ENCODE results near the gene CHDH.

CHDH gene

GRCh38 chr3:53846134-53846850 lies at the start of gene CHDH, which contains the start of gene IL17RB:
CHDH (minus strand) TSS chr3:53846419; CDS start chr3:53824008, 22,411 bp downstream.
IL17RB (plus strand) TSS chr3:53846568; CDS start chr3:53846589, 21 bp downstream.
- no peak for DNase-seq (ENCODE audit: low read depth in 1 of 2, low spot score in 1 of 2)

- no peak for DNase-seq (ENCODE audit: low read depth in 1 of 2, low spot score in 1 of 2)
Measured at GRCh38 chr3:53892286-53892637, 46.0 kb upstream of the CHDH start.

- DNase-seq (ENCODE audit: low read depth in 1 of 2, low spot score in 1 of 2): peak; percentile 86 to 97
Measured at GRCh38 chr3:53891497-53892285, 45.5 kb upstream of the CHDH start, which contains the start of gene SELENOK. SELENOK (minus strand) TSS chr3:53891859.

DNA sequence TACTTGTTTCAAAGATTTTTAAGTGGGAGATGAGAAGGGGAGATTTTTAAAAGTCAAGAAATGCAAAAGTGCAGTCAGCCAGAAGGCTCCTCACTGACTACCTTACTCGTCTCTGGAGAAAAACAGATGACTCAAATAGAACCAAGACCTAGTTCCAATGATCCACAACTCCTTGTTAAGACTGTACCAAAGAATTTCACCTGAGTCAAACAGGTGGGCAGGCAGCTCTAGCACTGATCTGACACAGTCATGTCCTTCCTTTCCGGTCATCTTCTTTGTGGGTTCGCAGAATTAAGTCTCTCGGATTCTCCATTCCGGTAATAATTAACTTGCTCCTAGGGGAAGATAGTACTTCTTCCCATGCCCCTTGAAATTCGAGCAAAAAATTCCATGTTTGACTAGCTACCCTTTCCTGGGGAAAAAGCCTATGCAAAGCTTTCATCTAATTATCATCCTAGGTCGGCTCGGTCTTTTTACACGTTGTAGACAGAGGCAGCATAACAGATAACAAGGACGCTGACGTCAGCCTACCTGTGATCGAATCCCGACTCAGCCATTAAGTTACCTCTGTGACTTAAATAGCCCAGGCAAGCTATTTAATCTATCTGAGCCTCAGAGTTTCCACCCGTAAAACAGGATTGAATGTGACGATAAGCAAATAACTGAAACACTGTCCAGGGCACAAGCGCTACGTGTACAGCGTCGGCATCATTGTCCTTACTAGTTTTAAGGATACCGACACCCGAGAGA lies 44.7 kb upstream of the CHDH start:
- DNase-seq (ENCODE audit: low read depth in 1 of 2, low spot score in 1 of 2): peak in 1 of 2 donors; percentile 41

- no peak for DNase-seq (ENCODE audit: low read depth in 1 of 2, low spot score in 1 of 2)
Measured at GRCh38 chr3:53888232-53888631, 42.0 kb upstream of the CHDH start.

GRCh38 chr3:53887446-53887845 lies 41.2 kb upstream of the CHDH start:
- DNase-seq (ENCODE audit: low read depth in 1 of 2, low spot score in 1 of 2): no peak

DNA sequence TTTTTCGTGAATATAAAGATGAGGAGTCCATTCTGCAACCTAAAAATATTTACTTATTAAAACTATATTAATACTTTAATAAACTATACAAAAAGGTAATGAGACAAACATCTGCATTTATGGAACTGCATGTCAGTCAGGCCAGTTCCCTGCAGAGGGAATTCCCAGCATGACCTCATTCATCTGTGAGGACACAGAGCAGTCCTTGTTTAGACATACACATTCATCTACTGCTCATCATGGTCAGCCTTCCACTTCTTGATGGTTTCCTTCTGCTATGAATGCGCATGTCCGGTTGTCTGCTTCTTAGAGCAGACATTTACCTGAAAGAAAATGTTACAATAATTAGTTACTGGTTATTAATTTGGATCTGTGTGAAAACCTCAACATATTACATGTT lies 39.0 kb upstream of the CHDH start:
- DNase-seq (ENCODE audit: low read depth in 1 of 2, low spot score in 1 of 2): no peak

DNA sequence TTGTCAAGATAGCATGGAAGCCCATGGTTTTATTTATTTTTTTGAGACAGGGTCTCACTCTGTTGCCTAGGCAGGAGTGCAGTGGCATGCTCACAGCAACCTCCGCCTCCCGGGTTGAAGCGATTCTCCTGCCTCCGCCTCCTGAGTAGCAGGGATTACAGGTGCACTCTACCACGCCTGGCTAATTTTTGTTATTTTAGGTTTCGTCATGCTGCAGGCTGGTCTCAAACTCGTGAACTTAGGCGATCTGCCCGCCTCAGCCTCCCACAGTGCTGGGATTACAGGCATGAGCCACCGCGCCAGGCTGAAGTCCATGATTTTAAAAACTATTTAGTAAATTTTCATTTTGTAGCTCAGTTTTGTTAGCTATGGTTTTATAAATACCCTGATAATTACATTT lies 38.4 kb upstream of the CHDH start:
- no peak for DNase-seq (ENCODE audit: low read depth in 1 of 2, low spot score in 1 of 2)

DNA sequence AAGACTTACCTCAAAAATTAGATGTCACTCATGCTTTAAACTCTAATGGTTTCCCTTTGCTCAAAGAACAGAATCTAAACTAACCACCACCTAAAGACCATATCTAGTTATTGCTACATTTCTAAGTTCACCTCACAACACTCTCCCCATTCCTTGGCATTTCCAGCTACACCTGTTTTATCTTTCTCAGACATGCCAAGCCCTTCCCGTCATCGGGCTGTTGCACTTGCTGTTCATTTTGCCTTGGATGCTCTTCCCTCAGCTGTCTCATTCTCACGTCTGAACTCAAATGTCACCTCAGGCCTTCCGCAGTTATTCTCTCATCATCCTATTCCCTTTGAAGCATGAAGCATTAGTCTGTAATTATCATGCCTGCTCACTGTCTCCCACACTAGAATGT lies 36.8 kb upstream of the CHDH start:
- DNase-seq (ENCODE audit: low read depth in 1 of 2, low spot score in 1 of 2): no peak

GRCh38 chr3:53881691-53882593 lies 35.7 kb upstream of the CHDH start, which contains the start of gene ACTR8:
ACTR8 (minus strand) TSS chr3:53882152; CDS start chr3:53882101, 51 bp downstream.
- DNase-seq (ENCODE audit: low read depth in 1 of 2, low spot score in 1 of 2): peak; percentile 75 to 79

- DNase-seq (ENCODE audit: low read depth in 1 of 2, low spot score in 1 of 2): no peak
Measured at GRCh38 chr3:53880396-53881345, 34.5 kb upstream of the CHDH start.

- DNase-seq (ENCODE audit: low read depth in 1 of 2, low spot score in 1 of 2): no peak
Measured at GRCh38 chr3:53865732-53866499, 19.7 kb upstream of the CHDH start.

DNA sequence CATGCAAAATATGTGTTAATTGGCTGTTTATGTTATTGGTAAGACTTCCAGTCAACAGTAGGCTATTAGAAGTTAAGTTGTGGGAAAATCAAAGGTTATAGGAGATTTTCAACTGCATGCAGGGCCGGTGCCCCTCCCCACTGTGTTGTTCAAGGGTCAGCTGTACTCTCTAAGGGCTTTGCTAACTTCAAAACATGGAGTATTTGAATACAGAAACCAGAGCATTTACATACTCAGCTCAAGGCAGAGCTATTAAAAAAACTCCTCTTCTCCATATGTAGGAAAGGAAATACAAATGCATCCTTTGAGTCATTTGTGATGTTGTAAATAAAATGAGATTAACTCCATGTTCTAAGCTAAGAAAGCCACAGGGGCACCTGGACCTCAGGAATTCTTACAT lies 16.9 kb upstream of the CHDH start:
- DNase-seq (ENCODE audit: low read depth in 1 of 2, low spot score in 1 of 2): no peak

DNA sequence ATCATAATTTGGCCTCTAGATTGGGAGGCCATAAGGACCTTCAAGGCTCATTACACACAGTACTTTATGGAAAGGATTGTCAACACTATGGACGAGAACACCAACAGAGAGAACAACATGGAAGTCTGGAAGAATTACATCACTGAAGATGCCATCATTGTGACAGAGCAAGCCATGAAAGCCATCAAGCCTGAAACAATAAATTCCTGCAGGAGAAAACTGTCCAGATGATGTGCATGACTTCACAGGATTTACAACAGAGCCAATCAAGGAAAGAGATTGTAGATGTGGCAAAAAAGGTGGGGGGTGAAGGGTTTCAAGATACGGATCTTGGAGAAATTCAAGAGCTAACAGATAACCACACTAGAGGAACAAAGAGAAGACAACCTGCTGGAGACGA lies 16.0 kb upstream of the CHDH start:
- no peak for DNase-seq (ENCODE audit: low read depth in 1 of 2, low spot score in 1 of 2)

DNA sequence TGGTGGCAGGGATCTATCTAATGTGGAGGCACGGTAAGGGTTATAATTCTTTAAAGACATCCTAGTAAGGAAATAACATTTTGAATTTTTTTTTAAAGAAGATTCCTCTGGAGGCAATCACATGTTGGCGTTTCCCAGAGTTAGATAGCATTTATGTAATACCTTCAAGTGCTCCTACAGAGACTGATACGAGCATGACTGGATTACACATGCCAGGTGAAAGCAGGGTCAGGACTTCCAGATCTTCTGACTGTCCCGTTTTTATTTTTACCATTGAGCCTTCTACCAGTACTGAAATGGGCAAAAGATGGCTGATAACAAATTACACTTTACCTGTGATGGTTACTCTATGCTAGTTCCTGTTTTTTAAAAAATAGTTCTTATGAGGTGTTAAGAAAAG lies 14.0 kb upstream of the CHDH start:
- no peak for DNase-seq (ENCODE audit: low read depth in 1 of 2, low spot score in 1 of 2)

DNA sequence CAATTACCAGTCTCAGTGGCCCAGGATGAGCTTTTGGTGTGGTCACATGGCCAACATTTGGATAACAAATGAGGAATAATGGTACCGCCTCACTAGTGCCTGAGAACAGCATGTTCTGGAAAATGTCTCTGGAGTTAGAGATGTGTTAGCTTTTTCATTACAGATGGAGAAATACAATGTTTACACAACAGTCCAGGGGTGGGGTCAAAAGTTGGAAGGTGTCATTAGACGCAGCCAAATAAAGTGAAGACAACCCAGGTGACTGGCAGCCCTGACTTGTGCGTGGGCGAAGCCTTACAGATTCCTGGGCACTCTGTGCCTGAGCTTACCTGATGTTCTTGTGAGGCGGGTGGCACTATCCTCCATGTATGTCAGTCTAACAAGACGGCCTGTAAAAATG lies 13.0 kb upstream of the CHDH start:
- no peak for DNase-seq (ENCODE audit: low read depth in 1 of 2, low spot score in 1 of 2)

DNA sequence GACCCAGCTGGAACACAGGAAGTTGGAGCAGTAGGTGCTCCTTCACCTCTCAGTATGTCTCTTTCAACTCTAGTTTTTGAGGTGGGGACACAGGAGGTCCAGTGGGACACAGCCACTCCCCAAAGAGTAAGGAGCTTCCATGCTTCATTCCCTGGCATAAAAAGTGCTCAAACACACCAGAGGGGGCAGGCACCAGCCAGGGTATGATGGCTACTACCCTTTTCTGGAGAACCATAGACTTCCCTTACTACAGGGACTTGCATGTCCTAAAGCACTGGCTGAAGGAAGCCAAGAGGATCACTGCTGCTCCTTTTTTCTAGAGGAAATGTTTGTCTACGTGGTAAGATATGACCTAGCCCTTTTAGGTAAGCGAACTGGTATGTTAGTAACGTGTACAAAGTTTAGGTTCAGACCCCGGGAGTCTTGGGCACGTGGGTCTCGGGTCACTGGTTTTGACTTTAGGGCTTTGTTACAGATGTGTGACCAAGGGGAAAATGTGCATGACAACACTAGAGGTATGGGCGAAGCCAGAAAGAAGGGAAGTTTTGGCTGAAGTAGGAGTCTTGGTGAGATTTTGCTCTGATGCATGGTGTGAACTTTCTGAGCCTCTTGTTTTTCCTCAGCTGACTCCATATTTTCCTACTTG lies 12.0 kb upstream of the CHDH start:
- no peak for DNase-seq (ENCODE audit: low read depth in 1 of 2, low spot score in 1 of 2)

DNA sequence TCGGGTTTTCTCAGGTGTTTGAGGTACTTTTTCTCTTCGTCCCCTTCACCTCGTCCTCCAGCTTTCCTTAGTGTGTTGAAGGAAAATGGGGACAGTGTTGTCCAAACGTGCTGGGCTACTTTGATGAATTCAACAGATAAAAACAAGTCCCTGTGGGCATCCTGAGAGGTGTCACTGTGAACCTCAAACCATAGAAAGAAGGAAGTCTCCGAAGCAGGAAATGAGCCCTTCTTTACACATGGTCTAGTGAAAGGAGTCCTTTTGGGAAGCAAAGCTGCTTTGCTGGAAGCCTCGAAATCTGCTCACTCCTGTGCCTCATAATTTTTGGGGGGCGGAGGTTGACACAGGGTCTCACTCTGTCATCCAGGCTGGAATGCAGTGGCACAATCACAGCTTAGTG lies 10.7 kb upstream of the CHDH start:
- no peak for DNase-seq (ENCODE audit: low read depth in 1 of 2, low spot score in 1 of 2)
